ENCODE measurements around the gene MYBPC2.
A peak's percentile ranks its signal among the peaks of the same experiment; 100 is the strongest.

The MYBPC2 gene

DNA sequence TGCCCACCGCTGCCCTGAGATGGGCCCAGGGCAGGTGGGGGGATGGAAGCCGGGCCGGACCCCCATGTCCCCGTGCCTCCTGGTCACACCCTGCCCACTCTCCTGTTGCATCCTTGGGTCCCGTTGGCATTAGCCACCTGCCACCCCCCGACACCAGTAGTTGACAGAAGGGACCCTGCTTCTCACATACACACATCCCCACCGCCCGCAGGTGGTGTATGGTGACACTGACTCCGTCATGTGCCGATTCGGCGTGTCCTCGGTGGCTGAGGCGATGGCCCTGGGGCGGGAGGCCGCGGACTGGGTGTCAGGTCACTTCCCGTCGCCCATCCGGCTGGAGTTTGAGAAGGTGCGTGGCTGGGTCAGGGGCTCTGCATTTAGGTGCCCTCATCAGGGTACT lies 19.2 kb upstream of the MYBPC2 start:
- H3K27ac Mint-ChIP-seq = no peak overlapping the region
- H3K9me3 Mint-ChIP-seq = no peaks in the 10 kb centered on the region
- no peak for DNase-seq
- no peak overlapping the region for H3K4me3 Mint-ChIP-seq
- peaks cover 9% of the 10 kb centered on the region for H3K4me1 Mint-ChIP-seq
- H3K36me3 Mint-ChIP-seq (ENCODE audit: low read depth) = peaks cover 41% of the 10 kb centered on the region
- peaks cover 11% of the 10 kb centered on the region for H3K27me3 Mint-ChIP-seq (ENCODE audit: low read depth, poor library complexity)
- no peak for TF ChIP-seq CTCF (IDR thresholded peaks at IDR 0.05)

DNA sequence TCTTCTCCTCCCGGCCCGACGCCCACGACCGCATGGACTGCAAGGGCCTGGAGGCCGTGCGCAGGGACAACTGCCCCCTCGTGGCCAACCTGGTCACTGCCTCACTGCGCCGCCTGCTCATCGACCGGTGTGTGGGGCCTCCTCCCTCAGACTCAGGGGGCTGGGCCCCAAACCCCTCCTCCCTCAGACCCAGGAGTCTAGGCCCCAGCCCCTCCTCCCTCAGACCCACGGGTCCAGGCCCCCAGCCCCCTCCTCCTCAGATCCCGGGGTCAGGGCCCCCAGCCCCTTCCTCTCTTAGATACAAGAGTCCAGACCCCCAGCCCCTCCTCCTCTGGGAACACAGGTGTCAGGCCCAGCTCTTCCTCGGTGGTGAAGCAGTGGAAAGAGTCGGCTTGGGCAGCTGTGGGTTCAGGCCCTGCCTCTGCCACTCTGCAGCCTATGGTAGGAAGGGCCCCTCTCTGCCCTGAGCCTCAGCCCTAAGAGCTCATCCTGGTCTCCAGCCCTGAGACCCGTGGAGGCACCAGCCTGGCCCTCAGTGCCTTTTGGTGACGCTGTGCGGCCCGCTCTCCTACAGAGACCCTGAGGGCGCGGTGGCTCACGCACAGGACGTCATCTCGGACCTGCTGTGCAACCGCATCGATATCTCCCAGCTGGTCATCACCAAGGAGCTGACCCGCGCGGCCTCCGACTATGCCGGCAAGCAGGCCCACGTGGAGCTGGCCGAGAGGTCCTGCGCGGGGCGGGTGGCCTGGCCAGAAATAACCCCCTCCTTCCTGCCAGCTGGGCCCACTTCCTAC lies 17.6 kb upstream of the MYBPC2 start:
- Mint-ChIP-seq H3K9me3 (no peaks in the 10 kb centered on the region), H3K4me1 (peaks cover 21% of the 10 kb centered on the region), H3K36me3 (ENCODE audit: low read depth) (peaks cover 41% of the 10 kb centered on the region), H3K4me3 (no peak overlapping the region), H3K27me3 (ENCODE audit: low read depth, poor library complexity) (peaks cover 23% of the 10 kb centered on the region), H3K27ac (no peak overlapping the region)
- peak; percentile 88 for TF ChIP-seq CTCF (IDR thresholded peaks at IDR 0.05)
- peak; percentile 93 for DNase-seq

DNA sequence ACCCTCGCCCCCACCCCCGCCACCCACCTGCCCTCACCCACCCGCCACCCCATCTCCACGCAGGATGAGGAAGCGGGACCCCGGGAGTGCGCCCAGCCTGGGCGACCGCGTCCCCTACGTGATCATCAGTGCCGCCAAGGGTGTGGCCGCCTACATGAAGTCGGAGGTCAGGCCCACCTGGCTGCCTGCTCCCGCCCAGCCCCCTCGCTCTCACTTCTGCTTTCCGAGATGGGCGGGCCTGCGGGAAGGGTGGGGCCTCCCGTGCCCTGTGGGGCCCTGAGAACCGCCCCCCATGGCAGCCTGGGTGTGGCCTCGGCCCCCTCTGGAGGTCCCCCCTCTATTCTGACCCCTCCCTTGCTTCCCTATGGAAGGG lies 17.0 kb upstream of the MYBPC2 start:
- DNase-seq = no peak
- H3K27ac Mint-ChIP-seq = no peak overlapping the region

GRCh38 chr19:50416034-50416977 lies 16.4 kb upstream of the MYBPC2 start:
- Mint-ChIP-seq H3K27ac (no peak overlapping the region), H3K9me3 (peaks cover 4% of the 10 kb centered on the region), H3K36me3 (ENCODE audit: low read depth) (peaks cover 30% of the 10 kb centered on the region), H3K4me3 (no peak overlapping the region), H3K4me1 (peaks cover 25% of the 10 kb centered on the region), H3K27me3 (ENCODE audit: low read depth, poor library complexity) (peaks cover 36% of the 10 kb centered on the region)
- no peak for TF ChIP-seq CTCF (IDR thresholded peaks at IDR 0.05)
- DNase-seq = no peak

More for the DNA sequence above, 17.0 kb upstream of the MYBPC2 start:
- Mint-ChIP-seq H3K27me3 (ENCODE audit: low read depth, poor library complexity) (peaks cover 29% of the 10 kb centered on the region), H3K4me3 (no peak overlapping the region), H3K9me3 (no peaks in the 10 kb centered on the region), H3K4me1 (peaks cover 25% of the 10 kb centered on the region), H3K36me3 (ENCODE audit: low read depth) (peaks cover 37% of the 10 kb centered on the region)
- no peak for TF ChIP-seq CTCF (IDR thresholded peaks at IDR 0.05)

GRCh38 chr19:50417111-50418081 lies 15.3 kb upstream of the MYBPC2 start:
- peaks cover 4% of the 10 kb centered on the region for H3K9me3 Mint-ChIP-seq
- no peak for TF ChIP-seq CTCF (IDR thresholded peaks at IDR 0.05)
- no peak for DNase-seq
- H3K27ac Mint-ChIP-seq = no peak overlapping the region
- peaks cover 25% of the 10 kb centered on the region for H3K4me1 Mint-ChIP-seq
- peaks cover 19% of the 10 kb centered on the region for H3K36me3 Mint-ChIP-seq (ENCODE audit: low read depth)
- no peak overlapping the region for H3K4me3 Mint-ChIP-seq
- peaks cover 46% of the 10 kb centered on the region for H3K27me3 Mint-ChIP-seq (ENCODE audit: low read depth, poor library complexity)
